Spleen (tissue), 7 donors: Measurements from ENCODE around the gene SCD5.

Experiments
- CTCF ChIP-seq, 11 experiments: fragments of 200-600 bp in 7 of 11; fragments of 450-650 bp in 4 of 11; sonication (generic) in 4 of 11; IDR thresholded peaks in 8 of 11; conservative IDR thresholded peaks in 3 of 11; 1 replicate in 7 of 11; 2 replicates in 4 of 11; pipeline versions ENCODE4 v1.4.0 to v1.8.0; 2016 to 2021; ENCODE audit warnings: antibody characterized with exemption in 11 of 11, inconsistent platforms in 4 of 11, mild to moderate bottlenecking in 1 of 11
- POLR2A ChIP-seq, 3 donors: fragments of 450-650 bp; IDR thresholded peaks; one replicate each; pipeline ENCODE4 v1.5.1; 2017; ENCODE audit warnings: antibody characterized with exemption in 3 of 3, mild to moderate bottlenecking in 1 of 3
- donor health status: DM: no; HTN: no; CAD: no; lungs with moderate emphysema.
- donor health status: DM: no; HTN: no; CAD: no.
- donor health status: DM: no; HTN: no; CAD: no.

- TF ChIP-seq CTCF (IDR thresholded peaks at IDR 0.05 in 8 of 11, conservative IDR thresholded peaks at IDR 0.05 in 3 of 11) = no peak
- TF ChIP-seq POLR2A (IDR thresholded peaks at IDR 0.05) = no peak
Observed at GRCh38 chr4:82691431-82691830, 107.2 kb downstream of the SCD5 start.
